HFFc6 (cell line): ENCODE data around the gene TMCC2. TPM values are rescaled to one million over a fixed set of nuclear protein-coding genes. Genes with fewer than 3 reads are reported as not detected.
A peak's percentile ranks its signal among the peaks of the same experiment; 100 is the strongest.

Experiments
- DNase-seq: peaks from one replicate; pipeline ENCODE4 v3.0.0-alpha.2; 2018
- H3K27ac Mint-ChIP-seq: 2 replicates; pipeline ENCODE4 v1.8.0; 2020; ENCODE audit warnings: mild to moderate bottlenecking, mixed read lengths
- H3K27me3 Mint-ChIP-seq: 2 replicates; pipeline ENCODE4 v1.8.0; 2021; ENCODE audit warnings: mild to moderate bottlenecking, moderate library complexity, mixed read lengths; ENCODE audit not compliant: insufficient read depth
- H3K36me3 Mint-ChIP-seq: 2 replicates; pipeline ENCODE4 v1.8.0; 2021; ENCODE audit warnings: low read depth, mixed read lengths
- H3K4me1 Mint-ChIP-seq: 2 replicates; pipeline ENCODE4 v1.8.0; 2020; ENCODE audit warnings: low read depth, mixed read lengths
- H3K4me3 Mint-ChIP-seq: 2 replicates; pipeline ENCODE4 v1.8.0; 2020; ENCODE audit warnings: mild to moderate bottlenecking, moderate library complexity, mixed read lengths
- H3K9me3 Mint-ChIP-seq: 2 replicates; pipeline ENCODE4 v1.8.0; 2020; ENCODE audit warnings: mild to moderate bottlenecking, mixed read lengths
- total RNA-seq, 6 experiments: library from RNA; stranded (reverse); fragmentation: NEBNext Ultra II Directional; extraction: Animal tissue kit (Norgen Biotek cat#: 25700); gene quantifications; 2 replicates in 1 of 6; 3 replicates in 5 of 6; pipeline ENCODE4 v1.2.3, GENCODE V29; 2021
- TF ChIP-seq, protein P1 (sequence below): fragments of 200-600 bp; sonication (generic); IDR thresholded peaks from 2 replicates; pipeline ENCODE4 v1.5.0; 2021; ENCODE audit warnings: antibody characterized with exemption, mild to moderate bottlenecking

TMCC2 gene
- total RNA-seq, 6 experiments from 2014 or later, result 3.4 to 4.2 (median 3.9) TPM

DNA sequence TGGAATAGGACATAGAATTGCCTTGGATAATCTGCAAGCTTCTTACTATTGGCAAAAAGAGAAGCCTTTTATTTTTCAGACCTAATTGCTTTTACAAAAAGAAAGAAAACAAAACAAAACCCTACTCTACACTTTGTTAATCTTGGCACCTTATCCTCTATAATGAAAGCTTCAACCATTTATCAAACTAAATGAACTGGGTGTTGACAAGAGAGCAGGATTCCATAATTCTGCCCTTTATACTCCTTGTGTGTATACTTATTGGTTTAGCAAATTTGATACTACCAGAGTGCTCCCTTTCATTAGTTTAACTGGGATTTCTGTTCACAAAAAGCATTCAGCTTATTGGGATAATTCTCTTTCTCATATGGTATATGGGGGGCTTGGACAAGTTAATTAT is 3.0 kb upstream of the TMCC2 start:
- no peak for DNase-seq
- H3K4me1 Mint-ChIP-seq, result peaks cover 33% of the 10 kb centered on the region
- peaks cover 3% of the 10 kb centered on the region for H3K27me3 Mint-ChIP-seq
- H3K4me3 Mint-ChIP-seq, result no peak overlapping the region
- H3K36me3 Mint-ChIP-seq, result no peaks in the 10 kb centered on the region
- TF ChIP-seq, protein P1, sequence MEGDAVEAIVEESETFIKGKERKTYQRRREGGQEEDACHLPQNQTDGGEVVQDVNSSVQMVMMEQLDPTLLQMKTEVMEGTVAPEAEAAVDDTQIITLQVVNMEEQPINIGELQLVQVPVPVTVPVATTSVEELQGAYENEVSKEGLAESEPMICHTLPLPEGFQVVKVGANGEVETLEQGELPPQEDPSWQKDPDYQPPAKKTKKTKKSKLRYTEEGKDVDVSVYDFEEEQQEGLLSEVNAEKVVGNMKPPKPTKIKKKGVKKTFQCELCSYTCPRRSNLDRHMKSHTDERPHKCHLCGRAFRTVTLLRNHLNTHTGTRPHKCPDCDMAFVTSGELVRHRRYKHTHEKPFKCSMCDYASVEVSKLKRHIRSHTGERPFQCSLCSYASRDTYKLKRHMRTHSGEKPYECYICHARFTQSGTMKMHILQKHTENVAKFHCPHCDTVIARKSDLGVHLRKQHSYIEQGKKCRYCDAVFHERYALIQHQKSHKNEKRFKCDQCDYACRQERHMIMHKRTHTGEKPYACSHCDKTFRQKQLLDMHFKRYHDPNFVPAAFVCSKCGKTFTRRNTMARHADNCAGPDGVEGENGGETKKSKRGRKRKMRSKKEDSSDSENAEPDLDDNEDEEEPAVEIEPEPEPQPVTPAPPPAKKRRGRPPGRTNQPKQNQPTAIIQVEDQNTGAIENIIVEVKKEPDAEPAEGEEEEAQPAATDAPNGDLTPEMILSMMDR, result no peak
- H3K9me3 Mint-ChIP-seq, result no peaks in the 10 kb centered on the region
- H3K27ac Mint-ChIP-seq, result no peak overlapping the region

DNA sequence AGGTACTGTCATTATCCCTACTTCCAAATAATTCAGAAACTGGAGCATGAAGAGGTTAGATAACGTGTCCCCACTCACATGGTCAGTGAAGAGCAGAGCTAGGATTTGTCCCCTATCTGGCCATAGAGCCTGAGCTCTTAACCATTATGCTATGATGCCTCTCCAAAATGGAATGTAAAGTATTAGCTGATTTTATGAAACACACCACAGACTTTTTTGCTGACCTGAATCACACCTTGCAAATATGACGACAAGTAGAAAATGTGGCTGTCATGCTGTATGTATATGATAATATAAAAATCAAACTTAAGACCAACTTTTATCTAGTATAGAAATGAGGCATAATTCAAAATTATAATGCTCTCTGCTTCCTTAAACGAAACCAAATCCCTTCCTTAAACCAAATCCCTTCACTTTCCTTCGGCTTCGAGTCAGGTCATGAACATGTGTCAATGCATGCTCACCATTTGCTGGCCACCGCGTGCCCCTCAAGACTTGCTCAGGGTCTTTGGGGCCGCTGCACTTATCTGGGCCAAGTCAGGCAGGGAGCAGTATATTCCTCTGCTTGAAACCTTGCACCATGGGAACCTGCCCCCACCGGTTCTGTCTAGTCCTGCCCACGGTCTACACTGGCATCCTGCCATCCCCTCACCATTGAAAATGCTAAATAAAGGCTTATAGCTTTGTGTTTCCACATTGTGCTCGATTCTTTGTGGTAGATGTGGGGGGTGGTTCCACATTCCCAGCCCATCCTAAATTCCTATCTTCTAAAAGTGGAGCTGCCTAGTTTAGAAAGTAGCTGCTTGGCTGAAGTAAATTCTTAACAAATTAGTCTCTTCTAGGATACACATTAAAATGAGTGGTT is 1.6 kb upstream of the TMCC2 start:
- H3K27me3 Mint-ChIP-seq, result peaks cover 3% of the 10 kb centered on the region
- TF ChIP-seq, protein P1, result no peak
- no peaks in the 10 kb centered on the region for H3K36me3 Mint-ChIP-seq
- H3K4me1 Mint-ChIP-seq, result peaks cover 33% of the 10 kb centered on the region
- H3K27ac Mint-ChIP-seq, result peak overlapping the region; percentile 81
- DNase-seq, result peak; percentile 53
- H3K4me3 Mint-ChIP-seq, result peak overlapping the region; percentile 90
- no peaks in the 10 kb centered on the region for H3K9me3 Mint-ChIP-seq

DNA sequence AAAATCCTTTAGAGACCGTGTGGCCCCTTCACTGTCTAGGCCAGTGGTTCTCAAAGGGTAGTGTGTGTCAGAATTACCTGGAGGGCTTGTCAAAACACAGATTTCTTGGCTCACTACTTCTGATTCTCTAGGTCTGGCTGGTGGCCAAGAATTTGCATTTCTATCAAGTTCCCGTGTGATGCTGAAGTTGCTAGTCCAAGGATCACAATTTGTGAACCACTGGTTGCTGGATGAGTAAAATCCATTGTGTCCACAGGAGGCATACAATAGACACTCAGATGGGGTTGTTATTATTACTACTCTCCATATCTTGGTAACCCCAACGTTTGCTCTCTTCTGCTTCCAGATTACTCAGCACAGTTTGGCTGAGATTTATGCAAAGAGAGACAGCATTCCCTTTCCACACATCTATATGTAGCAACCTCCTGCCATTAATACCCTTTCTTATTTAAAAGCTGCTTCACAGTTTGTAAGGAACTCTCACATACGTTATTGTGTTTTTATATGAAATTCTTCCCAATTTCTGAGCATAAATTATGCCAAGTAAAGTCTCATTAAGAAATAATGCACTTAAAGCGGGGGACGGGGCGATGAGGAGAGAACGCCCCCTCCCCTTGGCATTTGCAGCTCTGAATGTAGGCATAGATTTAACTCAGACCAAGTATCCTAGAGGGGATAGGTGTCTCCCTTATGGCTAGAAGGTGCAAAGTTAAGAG is 720 bp upstream of the TMCC2 start:
- TF ChIP-seq, protein P1, result 0 out of 2 replicates have a peak, but pooled peaks have one; percentile 15
- peak overlapping the region; percentile 81 for H3K27ac Mint-ChIP-seq

DNA sequence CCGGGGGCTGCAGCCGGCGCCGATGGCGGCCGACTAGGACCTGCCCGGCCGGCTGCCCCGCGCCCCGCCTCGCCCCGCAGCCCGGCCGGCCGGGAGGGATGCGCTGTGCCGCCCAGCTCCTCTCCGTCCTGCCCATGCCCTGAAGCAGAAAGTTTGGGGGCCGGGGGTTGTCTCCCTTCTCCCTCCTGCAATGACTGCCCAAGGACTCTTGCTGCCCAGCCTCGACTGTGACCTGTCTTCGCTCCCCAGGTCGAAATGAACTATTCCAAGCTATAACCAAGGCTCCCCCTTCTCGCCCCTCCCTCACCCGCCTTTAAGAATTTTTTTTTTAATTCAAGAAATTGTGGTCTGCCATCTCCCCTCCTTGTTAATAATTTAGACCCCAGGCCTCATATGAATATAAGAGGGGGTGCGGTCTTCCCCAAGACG is 361 bp downstream of the TMCC2 start:
- peak overlapping the region; percentile 87 for H3K4me3 Mint-ChIP-seq
- TF ChIP-seq, protein P1, result no peak
- peaks cover 33% of the 10 kb centered on the region for H3K4me1 Mint-ChIP-seq
- no peak overlapping the region; the same call in 1 of the 2 replicates for H3K27ac Mint-ChIP-seq
- H3K36me3 Mint-ChIP-seq, result no peaks in the 10 kb centered on the region
- no peaks in the 10 kb centered on the region for H3K9me3 Mint-ChIP-seq
- DNase-seq, result no peak
- H3K27me3 Mint-ChIP-seq, result peaks cover 6% of the 10 kb centered on the region

More for the DNA sequence above, 720 bp upstream of the TMCC2 start:
- no peaks in the 10 kb centered on the region for H3K9me3 Mint-ChIP-seq
- peak overlapping the region; percentile 90 for H3K4me3 Mint-ChIP-seq
- H3K4me1 Mint-ChIP-seq, result peaks cover 33% of the 10 kb centered on the region
- peak; percentile 73 for DNase-seq
- H3K36me3 Mint-ChIP-seq, result no peaks in the 10 kb centered on the region
- H3K27me3 Mint-ChIP-seq, result peaks cover 5% of the 10 kb centered on the region

DNA sequence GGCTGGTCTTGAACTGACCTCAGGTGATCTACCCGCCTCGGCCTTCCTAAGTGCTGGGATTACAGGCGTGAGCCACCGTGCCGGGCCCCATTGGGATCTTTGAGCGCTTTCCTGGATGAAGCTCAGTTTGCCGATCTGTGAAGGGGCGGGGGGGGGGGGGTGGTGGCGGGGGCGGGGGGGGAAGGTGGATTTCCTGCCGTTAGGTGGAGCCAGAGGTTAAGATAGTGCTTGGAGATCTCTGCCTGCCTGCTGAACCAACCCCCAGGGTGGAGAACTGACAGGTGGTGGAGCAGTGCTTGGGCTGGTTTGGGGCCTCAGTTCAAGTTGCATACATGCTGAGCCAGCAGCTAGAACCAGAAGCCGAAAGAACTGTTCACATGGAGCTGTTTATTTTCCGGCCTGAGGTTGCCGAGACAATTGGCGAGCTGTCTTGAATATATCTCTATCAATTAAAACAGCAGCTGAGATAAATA is 1.7 kb downstream of the TMCC2 start:
- peak; percentile 26 for DNase-seq
- Mint-ChIP-seq H3K4me1 (peaks cover 33% of the 10 kb centered on the region), H3K27ac (no peak overlapping the region; the same call in 1 of the 2 replicates), H3K36me3 (no peaks in the 10 kb centered on the region), H3K27me3 (peaks cover 4% of the 10 kb centered on the region), H3K4me3 (peak overlapping the region; percentile 87), H3K9me3 (no peaks in the 10 kb centered on the region)
- TF ChIP-seq, protein P1, result no peak; the same call in 1 of the 2 replicates
